Frontal cortex (tissue), 4 donors: ENCODE data around the gene FNDC5. TPM values are rescaled to one million over a fixed set of nuclear protein-coding genes. Genes with fewer than 3 reads are reported as not detected.

Source experiments
- DNase-seq, 2 donors: peaks; one replicate each; pipeline ENCODE4 v3.0.0; 2012; ENCODE audit warnings: low spot score in 2 of 2
- FAIRE-seq: peaks from 2 replicates; lab custom pipeline; 2012; peaks lifted over from hg19 to GRCh38; lab: Jason Lieb, UNC
- total RNA-seq: library from RNA; depleted of rRNA; stranded (reverse); fragments of >200 nt; gene quantifications from one replicate; pipeline ENCODE4 v1.2.3, GENCODE V29; 2014
- donor health status: control.
- donor health status: control.
- donor health status: control.

The FNDC5 gene
- total RNA-seq, 1 donor from 2014 or later, result 15.5 TPM

DNA sequence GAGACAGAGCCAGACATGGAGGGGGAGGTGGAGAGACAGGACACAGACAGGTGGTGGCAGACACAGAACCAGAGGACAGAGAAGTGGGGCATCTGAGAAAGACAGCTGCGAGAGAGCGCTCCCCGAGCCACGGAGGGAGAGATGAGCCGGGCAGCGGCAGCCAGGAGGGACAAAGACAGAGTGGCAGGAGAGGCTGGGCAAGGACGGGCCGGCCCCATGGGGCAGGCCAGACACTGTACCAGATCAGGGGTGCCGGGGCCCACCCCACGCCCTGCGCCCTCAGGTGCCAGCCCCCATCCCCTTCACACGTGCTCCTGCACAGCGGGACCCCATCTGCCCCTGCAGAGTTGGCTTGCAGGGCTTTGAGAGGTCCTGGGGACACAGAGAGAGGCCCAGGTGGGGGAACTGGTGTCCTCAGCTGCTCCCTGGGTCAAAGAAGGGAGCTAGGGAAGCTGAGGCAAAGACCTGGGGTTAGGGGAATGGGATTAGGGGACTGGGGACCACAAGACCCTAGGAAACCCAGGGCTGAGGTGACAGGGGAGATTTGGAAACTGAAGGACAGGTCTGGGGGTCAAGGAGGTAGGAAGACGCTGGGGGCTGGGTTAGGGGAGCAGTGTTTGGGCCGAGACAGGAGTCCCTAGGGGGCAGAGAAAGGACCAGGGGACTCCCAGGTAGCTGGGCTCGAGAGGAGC is 643 bp downstream of the FNDC5 start:
- DNase-seq (no peak), FAIRE-seq (no peak)

DNA sequence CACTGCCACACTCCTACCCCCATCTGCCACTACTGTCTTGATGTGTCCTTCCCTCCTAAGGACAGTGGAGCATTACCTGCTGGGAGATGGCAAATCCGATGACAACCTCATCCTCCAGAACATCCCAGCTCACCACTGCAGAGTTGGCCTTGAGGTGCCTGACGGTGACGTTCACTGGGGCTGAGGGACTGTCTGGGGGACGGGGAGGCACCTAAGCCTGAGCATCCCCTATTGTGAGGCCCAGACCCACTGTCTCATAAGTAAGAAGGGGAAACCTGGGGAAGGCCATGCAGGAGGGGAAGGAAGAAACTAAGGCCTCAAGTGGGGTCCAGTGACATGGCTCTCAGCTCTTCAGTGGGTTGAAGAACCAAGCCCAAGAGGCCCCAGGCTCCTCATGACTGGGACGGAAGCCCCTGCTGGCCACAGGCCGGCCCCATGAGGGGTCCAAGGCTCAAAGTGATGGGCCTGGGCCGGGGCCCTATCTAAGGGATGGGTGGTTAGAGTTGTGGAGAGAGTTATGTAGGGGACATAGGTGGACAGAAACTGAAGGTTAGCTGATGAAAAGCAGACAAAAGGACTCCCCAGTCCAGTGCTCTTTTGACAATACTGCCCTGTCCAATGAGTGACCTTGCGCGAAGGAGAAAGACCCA is 1.8 kb downstream of the FNDC5 start:
- no peak for DNase-seq
- FAIRE-seq, result no peak

DNA sequence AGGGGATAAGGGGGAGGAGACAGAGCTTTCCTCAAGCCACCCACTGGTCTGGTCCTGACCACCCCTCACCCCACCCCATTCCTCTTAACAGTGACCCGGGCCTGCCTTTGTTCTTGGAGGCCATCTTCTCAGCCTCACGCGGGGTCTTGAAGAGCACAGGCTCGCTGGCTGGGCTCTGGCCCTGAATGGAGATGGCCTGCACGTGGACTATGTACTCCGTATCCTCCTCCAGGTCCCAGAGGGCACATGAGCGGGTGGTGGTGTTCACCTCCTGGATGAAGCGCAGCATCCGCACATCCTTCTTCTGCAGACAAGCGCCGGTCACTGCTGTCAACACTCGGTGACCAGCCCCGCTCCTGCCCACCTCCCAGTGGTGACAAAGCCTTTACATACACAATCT is 2.6 kb downstream of the FNDC5 start:
- no peak for FAIRE-seq
- DNase-seq, result no peak

DNA sequence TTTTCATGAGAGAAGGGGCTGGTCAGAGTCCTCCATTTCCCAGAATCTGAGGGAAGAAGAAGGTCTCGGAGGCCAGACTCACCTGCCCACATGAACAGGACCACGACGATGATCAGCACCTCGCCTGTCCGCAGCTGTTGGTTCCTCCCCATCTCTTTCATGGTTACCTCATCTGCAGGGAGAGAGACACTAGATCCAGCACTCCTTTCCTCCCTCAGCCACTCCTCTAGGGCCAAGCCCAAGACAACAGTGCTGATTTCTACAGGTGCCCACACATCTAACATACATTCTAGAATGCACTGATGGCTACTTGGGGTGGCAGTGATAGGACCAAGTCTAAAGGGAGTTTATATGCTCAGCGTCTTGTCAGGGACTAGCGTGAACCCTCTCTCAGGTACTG is 3.0 kb downstream of the FNDC5 start:
- no peak for DNase-seq
- FAIRE-seq, result no peak

DNA sequence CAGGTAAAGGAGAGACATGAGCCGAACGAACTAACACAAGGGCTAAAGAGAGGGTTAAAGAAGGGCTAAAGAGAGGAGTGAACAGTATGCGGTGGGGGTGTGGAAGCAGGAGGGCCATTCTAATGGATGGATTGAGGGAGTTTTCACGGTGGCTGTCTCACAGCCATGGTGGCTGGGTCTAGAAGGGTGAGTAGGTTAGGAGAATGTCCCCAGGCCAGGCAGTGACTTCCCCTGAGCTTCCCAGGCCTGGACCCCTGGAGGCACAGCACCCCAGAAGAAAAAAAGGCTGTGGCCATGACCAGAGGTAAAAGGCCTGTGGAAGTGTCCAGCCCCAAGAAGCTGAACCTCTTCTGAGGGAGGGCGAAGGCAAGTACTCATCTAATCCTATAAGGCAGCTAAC is 3.6 kb downstream of the FNDC5 start:
- FAIRE-seq, result no peak

DNA sequence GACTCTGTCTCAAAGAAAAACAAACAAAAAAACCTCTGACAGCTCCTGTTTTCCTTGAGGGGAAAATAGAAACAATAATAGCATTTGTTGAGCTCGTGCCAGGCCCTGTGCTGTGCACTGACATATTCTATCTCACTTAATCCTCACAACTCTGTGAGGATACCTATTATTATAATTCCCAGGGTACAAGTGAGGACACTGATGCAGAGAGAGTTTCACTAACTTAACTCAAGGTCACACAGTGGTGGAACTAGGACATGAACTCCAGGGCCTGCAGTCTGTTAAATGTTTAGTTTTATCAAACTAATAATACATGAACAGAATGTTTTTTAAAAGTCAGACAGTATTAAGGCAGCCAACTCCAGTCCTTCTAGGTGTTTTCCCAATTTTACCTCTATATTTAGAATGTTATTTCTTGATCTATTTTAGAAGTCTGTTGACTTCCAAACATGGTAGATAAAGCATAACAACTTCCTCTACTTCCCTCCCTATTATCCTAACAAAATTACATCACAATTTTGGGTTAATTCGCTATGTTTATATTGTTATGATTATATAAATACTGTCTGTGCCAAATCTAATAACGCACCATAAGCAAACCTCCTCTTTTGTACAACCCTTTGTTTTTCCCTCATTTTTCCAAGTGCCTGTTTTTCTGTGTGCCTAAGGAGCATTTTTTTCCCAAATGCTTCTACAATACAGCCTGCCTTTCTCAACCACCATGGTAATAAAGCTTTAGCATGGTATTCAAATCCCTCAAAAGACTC is 4.9 kb downstream of the FNDC5 start:
- no peak for FAIRE-seq

More for the DNA sequence above, 3.6 kb downstream of the FNDC5 start:
- DNase-seq, result no peak

DNA sequence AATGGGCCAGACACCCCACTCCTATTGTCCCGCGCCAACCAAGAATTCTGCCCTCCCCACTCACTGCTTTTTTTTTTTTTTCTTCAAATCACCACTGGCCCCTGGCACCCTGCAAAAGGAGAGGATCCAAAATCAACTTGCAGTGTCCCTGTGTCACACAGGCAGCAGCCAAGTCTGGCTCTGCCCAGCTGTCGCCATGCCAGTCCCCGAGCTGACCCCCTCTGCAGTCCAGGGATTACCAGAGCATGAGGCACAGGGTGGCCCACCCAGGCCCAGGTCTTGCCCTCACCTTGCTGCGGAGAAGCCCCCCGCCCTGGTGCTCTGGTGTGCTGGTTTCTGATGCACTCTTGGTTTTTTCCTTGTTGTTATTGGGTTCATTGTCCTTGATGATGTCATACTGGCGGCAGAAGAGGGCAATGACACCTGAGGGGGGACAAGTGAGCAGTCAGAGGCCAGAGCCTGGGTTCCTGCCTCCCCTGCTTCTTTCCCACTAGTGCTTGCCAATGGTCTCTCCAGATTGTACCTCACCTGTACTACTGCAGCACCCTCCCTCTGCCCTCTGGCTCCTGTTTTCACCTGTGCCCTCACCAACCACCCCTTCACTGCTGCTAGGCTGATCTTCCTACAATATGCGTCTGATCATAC is 6.2 kb downstream of the FNDC5 start:
- no peak for FAIRE-seq

More for the DNA sequence above, 4.9 kb downstream of the FNDC5 start:
- no peak for DNase-seq

DNA sequence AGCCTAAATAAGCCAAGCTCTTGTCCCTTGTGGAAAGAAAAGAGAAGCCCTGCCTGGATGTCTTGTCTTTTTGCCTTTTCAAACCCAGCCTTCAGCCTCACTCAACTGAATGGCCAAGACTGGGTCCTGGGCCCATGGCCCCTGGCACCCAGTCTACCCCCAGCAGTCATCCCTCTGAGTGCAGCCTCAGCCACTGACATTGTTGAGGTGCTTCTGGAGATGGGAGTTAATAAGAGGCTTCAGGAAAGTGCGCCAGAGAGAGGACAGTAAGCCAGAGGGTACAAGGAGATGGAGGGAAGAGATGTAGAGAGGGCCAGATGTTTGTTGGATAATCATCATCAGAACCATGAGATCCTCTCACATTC is 6.8 kb downstream of the FNDC5 start:
- DNase-seq (no peak), FAIRE-seq (no peak)

More for the DNA sequence above, 6.2 kb downstream of the FNDC5 start:
- DNase-seq, result no peak

DNA sequence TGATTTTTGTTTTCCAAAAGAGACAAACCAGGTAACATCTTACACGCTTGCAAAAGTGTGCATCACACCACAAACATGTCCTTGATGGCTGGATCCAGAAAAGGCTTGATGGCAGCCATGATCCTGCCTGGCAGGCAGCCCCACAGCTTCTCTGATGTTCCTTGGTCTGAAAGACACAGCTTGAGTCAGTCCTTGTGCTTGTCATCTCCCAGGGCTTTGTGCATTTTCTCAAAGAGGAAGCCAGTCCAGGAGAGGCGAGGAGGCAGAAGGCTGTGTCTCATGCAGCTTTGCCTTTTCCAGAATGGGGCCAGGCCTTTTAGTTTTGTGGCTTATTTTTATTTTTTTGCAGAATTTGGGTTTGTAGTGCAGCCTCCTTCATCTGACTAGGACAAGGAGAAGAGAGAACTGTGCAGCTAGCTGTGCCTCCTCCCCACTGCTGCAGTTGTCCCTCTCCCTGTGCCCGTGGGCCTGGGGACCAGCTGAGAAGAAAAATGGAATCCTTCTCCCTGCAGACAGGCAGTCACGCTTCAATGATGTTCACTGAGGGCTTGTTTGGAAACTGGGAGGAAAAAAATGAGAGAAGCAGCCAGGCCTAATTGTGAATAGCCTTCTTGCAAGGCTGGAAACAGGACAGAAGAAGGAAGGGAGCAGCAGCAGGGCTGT is 7.4 kb downstream of the FNDC5 start:
- no peak for DNase-seq
- FAIRE-seq, result no peak

DNA sequence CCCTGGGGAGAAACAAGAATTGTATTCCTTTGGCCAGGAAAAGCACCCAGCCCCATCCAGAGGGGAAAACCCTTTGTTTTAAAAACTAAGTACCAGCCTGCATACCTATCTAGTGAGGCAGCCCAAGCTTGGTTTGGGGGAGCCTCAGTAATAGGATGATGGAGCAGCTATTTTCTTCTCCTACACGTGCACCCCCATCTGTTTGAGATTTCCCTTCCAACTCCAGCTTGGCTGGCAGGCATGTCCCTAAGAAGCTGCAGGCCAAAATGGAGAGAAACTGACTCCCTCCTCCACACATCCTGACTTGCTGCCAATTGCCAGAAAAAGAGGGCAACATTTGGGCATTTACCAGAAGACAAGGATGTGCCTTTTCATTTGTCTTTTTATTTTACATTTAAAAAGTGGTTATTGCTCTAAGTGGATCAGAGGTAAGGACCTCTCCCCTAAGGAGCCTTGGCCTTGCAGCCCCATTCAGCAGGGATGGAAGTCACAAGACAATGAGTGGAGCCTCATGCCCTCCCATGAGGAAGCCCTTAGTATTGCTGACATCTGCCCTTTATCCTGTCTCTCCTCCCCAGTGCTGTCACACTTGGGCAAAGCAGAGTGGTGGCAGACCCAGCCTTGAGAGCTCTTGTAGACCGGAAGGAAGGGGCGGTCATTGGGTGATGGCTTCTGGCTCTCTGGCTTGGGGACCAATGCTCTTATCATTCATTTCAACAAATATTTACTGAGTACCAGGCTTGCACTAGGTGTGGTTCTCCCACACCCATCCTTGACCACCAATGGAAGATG is 8.6 kb downstream of the FNDC5 start:
- FAIRE-seq, result no peak
- DNase-seq, result no peak

DNA sequence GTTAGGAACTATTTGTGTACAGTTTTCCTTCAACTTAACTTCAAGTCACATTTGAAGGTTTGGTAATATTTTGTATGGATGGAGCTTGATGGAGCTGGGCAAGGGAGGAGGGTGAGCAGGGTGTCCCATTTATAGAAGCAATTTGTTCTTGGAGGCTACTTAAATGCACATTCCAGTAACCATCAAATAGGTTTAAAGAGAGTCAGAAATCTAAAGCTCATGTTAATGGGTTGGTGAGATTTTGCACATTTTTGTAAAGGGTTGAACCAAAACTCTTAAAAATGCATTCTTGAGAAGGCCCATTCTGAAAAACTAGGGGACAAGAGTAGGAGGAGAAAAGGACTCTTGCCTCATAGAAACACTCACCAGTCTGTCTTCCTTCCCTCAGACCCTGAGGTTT is 10.1 kb downstream of the FNDC5 start:
- FAIRE-seq (no peak), DNase-seq (no peak)

DNA sequence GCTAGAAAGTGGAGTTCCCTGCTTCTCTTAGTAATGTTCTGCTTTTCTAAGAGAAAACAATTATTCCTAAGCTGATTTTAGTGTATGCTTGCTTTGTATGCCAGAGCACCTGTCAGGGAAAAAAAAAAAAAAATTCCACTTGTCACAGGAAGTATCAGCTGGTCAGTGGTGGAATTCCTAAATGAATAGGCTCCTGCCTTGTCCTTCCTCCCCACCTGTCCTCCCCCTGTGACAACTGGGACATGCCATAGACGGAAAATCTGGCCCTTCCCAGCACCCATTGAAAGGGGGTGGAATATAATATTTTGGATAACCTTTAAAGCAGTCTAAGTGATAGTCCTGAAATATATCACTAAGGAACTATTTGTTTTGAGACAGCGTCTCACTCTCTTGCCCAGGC is 10.8 kb downstream of the FNDC5 start:
- no peak for FAIRE-seq
- no peak for DNase-seq

DNA sequence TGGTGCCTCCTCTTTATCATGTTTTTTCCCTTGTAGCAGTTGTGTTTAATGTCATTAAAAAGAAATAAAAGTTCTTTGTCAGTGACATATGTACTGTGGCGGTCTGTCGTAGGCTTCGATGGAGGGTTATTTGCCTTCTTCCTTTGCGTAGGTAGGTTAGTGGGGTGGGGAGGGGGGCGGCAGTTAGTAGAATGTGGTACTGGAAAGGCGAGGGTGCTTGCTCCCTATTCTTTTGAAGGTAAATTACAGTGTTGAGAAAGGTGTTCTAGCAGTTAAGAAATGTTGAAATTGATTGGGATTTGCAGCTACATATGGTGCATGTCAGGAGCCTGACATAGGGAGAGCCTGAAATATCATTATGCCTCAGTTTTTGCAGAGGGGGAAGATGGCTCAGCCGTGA is 11.9 kb downstream of the FNDC5 start:
- FAIRE-seq, result no peak

DNA sequence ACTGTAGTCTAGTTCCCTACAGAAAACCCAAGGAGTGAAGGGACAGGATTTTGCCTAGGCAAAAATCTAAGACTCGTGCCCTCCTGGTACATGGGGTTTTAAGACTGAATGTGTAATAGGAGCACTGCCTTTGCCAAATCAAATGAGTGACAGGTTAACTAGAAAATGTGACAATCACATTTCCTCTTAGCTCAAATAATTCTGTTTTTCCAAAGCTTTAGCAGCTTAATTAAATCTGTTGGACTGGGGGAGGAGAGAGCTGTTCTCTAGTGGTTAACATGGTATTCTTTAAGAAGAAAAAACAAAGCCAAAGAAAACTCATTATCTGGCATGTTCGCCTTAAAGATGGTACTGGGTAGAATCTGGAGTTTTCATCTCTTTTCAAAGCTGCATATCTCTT is 12.6 kb downstream of the FNDC5 start:
- DNase-seq (no peak), FAIRE-seq (no peak)

More for the DNA sequence above, 11.9 kb downstream of the FNDC5 start:
- DNase-seq, result no peak

DNA sequence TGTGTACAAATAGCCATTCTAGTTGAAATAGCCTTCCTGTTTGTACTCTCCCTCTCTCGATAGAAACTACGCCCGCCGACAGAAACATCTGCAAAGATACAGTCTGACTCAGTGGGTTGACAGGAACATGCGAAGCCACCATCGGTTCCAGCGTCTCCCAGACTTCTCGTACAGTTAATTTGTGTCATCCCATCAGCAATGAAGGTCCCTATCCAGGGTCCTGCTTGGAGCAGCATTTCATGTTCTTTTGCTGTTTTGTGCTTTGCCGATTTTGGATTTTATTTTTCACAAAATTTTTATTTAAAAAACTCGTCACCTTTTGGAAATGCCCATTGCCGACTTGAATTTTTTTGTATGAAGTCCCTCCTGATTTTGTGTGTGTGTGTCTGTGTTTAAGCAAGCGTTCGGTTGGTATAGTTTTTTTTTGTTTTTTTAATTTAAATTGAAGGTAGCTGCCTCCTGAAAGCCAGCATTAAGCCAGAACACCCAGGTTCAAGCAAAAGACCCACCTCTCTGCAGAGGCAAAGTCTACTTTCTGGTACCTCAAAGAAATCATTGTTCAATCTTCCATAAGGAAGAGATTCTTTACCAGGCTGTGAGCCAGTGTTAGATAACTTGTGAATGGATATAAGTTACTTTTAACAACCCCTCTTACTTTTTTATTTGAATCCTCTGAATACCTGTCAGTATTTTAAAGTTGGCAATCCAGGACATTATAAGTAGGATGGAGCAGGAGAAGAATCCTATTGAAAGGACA is 14.7 kb downstream of the FNDC5 start:
- DNase-seq (no peak), FAIRE-seq (no peak)

DNA sequence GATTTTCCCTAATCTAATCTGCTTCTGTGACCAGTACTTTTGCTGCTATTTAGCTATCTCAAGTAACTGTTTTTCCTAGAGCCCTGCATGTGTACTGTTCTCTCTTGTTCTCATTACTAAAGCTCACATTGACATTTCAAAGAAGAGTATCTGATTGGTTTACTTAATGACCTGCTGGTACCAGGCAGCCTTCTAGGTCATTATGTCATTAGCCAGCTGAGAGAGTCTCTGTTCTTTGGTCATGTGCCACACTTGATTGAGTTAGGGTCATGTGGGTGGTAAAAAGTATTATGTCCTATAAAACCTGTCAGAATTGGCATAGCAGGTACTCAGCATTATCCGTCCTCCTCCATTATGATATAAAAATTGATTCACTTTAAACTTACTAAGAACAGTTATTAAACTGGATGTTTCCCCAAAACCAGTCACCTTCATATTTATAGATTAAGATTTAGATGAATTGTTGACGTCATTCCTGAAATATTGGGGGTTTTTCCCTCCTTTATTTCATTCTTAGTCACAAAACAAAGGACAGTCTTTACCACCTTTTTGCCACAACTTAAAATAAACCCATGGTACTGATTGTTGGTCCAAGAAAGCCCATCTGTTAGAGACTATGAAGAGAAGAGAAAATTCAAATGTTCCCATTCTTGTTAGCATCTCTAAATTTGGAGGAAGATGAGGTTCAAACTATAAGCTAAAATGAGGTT is 22.2 kb downstream of the FNDC5 start:
- DNase-seq (no peak), FAIRE-seq (no peak)

DNA sequence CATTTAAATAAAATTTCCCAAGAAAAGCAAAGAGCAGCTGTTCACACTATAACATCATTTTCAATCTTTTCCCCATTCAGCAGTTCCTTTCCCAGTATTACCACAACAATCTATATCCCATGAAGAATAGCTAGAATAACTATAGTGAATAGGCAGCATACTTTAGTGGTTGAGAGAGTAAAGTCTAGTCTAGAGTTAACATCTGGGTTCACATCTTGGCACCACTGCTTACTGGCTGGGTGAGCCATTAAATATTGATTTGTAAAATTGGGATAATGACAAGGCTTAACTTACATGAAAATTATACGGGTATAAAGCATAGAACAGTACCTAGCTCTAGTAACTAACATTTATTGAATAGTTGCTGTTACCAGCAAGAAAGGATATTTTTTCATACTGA is 38.8 kb downstream of the FNDC5 start:
- DNase-seq, result no peak
- no peak for FAIRE-seq
